HG03139 (cell line): ENCODE results near the gene HS3ST4.

ENCODE experiments used
- ATAC-seq: cut with Tn5 transposase; IDR thresholded peaks from one replicate; pipeline ENCODE4 v1.9.1; 2021; ENCODE audit not compliant: unreplicated experiment

The HS3ST4 gene

DNA sequence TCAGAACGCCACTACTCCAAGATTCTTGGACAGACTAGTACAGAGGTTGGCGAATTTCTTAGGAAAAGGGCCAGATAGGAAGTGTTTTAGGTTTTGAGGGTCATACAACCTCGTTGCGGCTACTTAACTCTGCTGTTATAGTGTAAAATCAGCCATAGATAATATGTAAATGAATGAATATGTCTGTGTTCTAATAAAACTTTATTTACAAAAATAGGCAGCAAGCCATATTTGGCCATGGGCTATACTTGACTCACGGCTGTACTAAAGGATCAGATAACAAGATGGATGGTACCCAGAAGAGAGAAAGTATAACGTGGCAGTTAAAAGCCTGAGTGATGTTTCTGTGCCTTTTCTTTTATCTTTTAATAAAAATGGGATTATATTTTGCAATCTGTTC, 125.5 kb downstream of the HS3ST4 start:
- ATAC-seq: no peak

DNA sequence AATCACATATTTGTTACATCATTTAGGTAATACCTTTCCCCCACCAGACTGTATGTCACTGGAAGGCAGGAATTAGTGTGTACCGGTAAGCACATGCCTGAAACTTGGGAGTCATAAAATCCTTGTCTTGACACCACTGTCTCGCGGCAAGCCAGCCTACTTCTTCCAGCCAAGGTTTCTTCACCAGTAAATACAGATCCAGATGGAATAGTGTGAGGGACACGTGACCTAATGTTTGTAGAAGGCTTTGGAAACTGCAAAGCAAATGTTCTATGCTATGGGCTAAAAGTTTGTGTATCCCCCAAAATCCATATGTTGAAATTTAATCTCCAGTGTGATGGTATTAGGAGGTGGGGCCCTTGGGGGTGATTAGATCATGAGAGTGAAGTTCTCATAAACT, 126.1 kb downstream of the HS3ST4 start:
- ATAC-seq: no peak

DNA sequence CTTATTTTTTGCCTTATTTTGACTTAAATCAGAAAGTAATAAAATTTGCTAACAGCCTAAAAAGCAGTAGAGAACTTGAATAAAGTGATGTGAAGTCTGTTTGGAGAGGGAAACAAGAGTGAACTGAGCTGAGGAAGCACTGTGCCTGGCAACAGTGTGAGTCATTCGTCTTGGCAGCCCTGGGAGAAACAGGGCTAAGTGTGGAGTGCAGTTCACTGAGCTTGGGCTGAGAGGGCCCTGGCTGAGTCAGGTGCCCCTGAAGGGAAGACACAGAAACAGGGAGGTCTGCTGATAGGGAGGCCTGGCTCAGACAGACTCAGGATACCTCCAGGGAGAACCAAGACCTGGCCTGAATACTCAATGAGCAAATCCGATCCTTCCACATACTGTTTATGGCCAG, 132.1 kb downstream of the HS3ST4 start:
- no peak for ATAC-seq

DNA sequence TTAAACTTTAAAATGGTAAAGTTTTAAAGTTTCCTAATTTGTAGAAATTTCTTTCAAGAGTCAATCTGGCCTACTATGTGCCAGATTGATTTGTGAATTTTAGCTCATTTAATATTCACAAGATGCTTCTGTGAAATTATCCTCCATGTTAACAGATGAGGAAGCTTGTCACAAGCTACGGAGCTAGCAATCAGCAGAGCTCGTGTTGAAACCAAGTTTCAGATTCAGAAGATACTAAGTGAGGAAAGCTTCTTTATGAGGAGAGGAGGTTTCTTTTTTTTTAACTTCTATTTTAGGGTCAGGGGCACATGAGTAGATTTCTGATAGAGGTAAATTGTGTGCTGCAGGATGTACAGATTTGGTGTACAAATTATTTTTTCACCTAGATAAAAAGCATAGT, 135.9 kb downstream of the HS3ST4 start:
- ATAC-seq: no peak

DNA sequence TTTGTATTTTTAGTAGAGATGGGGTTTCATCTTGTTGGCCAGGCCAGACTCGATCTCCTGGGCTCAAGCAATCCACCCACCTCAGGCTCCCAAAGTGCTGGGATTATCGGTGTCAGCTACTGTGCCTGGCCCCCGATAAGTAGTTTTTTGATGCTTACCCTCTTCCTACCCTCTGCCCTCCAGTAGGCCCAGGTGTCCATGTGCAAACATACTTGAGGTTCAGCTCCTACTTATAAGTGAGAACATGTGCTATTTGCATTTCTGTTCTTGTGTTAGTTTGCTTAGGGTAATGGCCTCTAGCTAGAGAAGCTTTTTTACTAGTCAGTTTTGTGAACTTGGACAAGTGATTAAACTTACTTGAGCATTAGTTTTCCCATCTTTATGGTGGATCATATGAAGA, 136.8 kb downstream of the HS3ST4 start:
- no peak for ATAC-seq

DNA sequence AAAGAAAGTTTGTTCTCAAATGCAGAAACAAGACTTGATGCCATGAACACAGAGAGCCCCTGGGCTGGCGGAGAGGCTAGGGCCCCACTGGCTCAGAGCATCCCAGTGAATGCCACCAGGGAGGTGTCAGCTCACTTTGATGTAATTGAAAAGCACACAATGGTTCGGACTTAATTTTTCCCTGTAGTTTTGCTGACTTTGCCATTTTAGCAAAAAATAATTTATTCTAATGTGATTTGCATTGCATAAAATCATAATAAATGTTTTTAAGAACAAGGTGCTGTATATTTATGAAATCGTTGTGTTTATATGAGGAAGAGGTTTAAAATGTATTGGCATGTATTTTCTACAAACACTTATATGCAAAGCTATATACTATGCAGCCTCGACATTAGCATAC, 140.5 kb downstream of the HS3ST4 start:
- no peak for ATAC-seq

DNA sequence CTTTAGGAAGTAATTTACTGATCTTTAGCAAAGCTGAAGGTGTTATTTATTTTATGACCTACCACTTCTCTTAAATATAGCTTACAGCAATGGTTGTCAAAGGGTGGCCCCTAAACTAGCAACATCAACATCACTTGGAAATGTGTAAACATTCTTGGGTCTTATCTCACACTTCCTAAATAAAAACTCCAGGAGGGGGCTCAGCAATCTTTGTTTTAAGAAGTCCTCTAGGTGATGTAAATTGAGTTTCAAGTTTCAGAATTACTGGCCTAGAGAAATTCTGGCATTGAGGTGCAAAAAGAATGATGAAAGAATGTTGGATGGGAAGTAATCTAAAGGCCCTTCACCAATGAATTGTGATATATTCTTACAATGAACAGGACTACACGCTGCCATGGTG, 142.3 kb downstream of the HS3ST4 start:
- no peak for ATAC-seq

DNA sequence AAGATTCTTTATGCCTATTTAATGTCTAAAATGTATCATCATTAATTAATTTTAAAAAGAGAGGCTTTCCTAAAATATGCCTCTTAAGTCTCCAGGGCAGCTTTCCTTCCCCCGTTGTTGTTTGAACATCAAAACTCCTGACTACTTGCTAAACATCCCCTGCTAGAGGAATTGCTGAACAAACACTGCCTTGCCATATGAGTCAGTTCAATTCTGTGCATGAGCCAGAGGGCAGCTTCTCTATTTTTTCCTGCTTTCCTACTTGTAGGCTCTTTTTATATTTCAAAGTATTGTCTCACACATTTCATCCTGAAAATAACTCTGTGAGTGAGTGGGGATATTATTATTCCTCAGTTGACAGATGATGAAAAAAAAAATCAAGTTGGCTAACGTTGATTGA, 143.4 kb downstream of the HS3ST4 start:
- no peak for ATAC-seq

DNA sequence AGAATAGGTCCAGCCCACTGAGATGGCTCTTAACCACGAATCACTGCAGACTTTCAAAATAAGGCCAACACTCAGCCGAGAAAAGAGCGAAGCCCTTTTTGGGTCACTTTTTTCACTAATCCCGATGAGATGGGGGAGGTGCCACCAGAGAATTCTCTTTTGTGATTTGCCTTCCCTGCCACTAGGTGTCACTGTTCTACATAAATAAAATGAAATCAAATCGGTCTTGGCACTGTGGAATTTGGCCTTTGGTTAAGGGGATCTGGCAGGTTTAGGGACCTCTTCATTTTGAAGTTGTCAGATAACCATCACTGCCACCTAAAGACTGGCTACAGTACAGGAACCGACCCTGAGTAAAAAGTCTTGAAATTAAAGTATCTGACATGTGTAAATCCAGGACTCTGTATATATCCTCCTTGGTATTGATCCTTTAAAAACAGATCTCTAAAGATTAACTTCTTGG, 147.0 kb downstream of the HS3ST4 start:
- ATAC-seq: no peak

DNA sequence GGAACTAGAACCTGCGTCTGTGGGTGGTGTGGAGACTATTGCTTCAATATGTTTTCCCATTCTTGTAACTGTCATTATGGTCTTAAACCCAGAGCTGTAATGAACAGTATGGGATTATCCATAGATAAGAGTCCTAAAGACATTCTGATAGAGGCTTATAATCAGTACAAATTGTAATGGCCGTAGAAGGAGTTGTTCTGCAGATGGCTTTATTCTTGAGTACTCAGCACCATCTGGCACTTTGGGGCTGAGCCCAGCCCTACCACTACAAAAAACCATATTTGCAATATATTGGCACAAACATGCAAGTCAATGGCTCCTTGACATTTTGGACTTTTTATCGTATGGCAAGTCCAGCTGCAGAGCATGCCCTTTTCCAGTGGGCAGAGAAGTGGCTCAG, 150.0 kb downstream of the HS3ST4 start:
- no peak for ATAC-seq

DNA sequence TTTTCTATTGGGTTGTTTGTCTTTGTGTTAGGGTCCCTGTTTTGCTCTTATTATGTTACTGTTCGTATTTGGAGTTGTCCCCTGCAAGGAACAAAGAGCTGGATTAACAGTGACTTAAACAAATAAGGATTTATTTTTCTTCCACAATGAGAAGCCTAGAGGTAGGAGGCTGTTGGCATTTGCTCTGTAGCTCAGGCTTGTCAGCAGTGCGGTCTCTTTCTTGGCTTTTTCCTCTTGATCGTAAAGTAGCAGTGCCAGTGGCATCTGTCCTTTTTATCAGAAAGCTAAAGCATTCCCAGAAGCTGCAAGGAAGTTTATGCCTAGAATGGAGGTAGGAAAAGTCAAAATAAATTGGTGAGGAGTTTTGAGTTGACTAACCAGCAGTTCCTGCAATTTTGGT, 154.1 kb downstream of the HS3ST4 start:
- ATAC-seq: no peak

DNA sequence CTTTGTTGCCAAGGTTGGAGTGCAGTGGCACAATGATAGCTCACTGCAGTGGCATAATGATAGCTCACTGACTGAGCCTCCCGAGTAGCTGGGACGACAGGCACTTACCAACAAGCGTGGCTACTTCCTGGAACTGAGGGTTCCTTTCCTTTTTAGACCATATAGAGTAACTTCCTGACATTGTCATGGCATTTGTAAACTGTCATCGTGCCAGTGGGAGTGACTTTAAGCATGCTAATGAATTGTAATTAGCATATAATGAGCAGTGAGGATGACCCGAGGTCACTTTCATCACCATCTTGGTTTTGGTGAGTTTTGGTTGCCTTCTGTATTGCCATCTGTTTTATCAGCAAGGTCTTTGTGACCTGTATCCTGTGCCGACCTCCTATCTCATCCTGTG, 162.4 kb downstream of the HS3ST4 start:
- ATAC-seq: no peak

DNA sequence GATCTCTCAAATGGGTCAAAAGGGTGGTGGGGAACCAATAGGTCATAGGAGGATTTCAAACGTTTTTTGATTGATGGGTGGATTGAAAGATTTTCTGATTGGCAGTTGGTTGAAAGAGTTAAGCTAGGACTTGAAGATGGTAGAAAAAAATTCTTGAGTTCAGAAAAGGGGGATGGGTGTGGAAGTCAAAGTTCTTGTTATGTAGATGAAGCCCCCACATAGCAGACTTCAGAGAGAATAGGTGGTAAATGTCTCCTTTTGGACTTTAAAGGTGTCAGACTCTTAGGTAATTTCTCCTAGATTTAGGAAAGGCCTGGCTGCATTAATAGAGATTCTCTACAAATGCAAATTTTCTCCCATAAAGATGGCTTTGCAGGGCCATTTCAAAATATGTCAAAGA, 163.3 kb downstream of the HS3ST4 start:
- ATAC-seq: no peak

DNA sequence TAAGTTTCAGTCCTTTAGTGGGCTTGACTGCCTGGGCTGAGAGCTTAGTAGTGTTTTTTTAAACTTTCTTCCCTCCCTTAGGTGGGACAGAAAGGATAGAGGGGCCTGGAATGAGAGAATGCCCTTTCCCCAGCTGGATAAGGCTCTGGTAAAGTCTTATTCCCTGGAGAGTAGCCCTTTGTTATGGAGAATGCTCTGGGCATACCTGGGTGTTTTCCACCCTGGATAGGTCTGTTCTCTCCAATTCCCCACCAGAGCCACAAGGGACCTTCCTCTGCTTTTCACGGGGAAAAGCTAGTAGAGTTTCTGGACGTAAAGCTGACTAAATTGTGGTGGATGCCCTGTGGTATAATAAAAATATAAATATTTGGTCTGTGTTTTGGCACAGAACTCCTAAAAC, 164.1 kb downstream of the HS3ST4 start:
- no peak for ATAC-seq

DNA sequence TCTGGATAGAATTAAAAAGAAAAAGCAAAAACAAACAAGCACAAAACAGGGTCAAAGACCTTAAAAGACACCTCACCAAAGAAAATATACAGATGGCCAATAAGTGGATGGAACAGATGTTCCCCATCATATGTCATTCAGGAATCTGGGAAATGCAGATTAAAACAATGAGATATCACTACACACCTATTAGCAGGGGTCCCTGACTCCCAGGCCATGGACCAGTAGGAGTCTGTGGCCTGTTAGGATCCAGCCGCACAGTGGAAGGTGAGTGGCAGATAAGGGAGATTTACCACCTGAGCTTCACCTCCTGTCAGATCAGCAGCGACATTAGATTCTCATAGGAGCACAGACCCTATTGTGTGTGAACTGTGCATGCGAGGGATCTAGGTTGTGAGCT, 167.9 kb downstream of the HS3ST4 start:
- ATAC-seq: no peak

DNA sequence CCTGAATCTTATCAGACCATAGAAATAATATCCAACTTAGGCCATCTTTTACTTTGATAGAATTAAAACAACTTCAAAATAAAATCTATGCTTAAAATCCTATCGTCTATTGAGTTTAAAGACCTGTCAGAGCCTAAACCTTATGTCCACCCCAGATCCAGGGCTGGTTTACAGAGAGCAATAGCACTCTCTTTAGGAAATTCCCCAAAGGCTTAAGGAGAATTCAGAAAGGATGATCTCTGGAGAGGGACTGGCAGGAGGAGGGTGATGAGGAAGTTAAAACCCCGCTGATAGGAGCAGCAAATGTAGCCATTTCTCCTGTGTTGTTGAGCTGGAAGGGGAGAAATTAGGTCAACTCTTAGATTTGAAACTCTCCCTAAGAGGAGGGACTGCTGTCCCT, 175.3 kb downstream of the HS3ST4 start:
- no peak for ATAC-seq

DNA sequence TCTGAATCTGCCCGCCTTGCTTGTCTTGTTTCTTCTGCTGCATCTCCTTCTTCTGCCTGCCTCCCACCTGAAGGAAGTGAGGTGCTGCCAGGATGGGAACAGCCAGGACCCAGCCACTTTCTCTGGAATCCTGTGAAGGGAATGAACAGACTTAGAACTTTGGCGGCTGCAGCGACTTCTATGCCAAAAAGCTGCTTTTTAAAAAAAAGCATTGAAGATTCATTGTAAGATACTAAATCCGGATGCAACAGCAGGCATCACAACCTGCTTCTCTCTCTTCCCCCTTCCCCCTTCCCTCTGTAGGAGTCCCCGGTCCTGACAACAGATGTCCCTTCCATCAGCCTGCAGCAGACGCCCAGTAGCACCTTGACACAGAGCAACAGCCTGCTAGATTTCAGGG, 176.3 kb downstream of the HS3ST4 start:
- no peak for ATAC-seq

DNA sequence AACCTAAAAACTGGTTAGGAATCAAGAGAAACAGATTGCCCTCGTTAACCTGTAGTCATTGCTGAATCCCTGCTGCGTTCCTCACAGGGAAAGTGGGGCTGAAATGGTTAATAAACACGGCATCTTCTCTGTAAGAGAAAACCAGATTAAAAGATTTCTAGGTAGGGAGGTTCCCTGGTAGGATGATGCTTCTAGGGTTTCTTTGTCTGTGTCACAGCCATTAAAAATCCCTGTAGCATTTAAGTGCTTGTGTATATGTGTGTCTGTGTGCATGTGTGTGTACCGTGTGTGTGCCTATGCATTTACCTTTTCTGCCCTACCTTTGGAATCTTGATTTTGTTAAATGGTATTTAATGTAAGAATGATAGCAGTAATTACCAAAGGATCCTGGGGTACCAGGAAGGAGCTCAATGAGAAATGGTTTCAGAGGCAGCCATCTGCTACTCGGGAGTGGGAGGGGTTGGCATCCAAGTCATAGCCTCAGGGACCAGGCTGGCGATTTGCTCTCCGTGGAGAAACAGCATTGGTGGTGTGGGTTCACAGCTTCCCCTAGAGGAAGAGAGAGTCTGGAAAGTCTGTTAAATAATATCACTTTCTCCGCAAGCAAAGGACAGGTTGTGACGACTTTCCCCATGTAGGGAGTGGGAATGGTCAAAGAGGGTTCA, 177.1 kb downstream of the HS3ST4 start:
- ATAC-seq: no peak

DNA sequence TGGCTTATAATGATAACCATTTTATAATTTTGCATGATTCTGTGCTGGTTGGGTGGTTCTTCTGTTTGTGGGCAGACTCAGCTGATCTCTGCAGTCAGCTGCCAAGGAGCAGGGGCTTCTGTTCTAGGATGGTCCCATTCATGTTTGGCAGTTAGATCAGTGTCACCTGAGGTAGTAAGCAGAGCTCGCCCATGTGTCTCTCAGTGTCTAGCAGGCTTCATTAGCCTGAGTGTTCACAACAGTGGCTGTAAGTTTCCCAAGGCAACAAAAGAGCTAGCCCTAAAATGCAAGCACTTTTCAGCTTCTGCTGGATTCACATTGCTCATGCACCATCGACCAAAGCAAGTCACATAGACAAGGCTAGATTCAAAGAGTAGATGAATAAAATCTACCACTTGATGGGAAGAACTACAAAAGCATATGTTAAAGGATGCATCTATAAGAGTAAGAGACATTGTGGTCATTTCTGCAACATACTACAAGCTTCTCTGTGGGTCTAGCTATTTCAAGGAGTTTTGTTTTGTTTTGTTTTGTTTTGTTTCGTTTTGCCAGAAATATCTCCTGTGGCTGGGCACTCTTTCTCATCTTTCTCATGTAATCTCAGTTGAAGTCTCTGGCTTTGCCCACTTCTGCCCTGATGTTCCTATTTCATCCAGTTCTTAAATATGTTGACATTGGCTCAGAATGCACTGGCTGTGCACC, 180.8 kb downstream of the HS3ST4 start:
- no peak for ATAC-seq

DNA sequence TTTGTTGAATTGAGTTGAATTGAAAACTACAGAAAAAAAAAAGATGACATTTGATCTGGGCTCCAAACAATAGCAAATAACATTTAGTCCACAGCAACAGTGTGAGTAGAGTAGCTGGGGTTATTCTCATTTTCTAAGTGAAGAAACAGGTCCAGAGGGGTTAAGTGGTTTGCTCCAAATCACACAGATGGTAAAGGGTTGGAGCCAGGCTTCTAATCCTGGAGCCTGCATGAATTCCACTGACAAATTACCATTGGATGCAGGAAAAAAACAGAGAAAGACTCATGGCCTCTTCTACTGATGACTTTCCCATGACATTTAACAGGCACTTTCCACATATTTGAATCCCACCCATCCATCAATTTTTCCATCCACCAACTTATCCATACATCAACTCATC, 182.4 kb downstream of the HS3ST4 start:
- no peak for ATAC-seq

DNA sequence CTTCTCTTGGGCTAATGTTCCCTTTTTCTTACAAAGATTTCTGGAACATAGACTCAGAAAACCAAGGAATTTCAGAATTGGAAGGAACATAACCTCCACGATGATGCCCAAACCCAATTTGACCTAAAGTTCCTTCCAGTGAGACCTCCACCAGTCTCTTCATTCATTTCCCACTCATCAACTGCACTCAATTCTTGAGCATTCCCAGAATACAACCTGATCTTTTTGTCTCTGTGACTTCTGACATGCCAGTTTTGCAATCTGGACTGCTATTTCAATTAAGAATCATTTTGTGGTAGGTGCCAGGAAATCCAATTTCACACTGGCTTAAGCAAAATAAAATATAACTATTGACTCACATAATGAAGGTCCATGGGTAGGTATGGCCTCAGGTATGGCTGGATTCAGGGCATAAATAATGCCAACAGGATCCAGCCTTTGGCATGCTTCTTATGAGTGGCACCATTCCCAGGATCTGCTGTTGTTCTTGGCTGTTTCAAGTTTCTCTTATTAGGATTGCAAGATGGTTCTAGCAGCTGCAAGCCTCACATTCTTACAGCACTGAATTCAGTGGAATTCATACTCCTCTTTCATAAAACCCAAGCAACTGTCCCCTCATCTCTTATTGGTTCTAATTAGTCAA, 184.3 kb downstream of the HS3ST4 start:
- ATAC-seq: no peak

DNA sequence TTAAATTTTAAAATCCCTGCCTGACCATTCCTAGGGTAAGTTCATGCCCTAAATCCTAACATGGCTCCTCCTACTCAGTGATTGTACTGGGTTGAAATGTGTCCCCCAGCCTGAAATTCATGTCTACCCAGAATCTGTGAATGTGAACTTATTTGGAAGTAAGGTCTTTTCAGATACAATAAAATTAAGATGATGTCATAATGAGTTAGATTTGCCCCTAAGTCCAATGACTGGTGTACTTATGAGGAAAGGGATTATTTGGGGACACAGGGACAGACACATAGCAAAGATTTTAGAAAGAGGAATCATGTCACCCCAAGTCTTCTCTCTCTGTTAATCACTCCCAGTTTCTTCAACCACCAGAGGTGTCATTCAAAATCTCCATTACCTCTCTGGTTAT, 185.3 kb downstream of the HS3ST4 start:
- ATAC-seq: no peak
